GM04504 (cell line): Measurements from ENCODE around the gene TTLL7.

Source experiments
- DNase-seq: peaks from one replicate; pipeline ENCODE4 v3.0.0-alpha.2; 2012; ENCODE audit warnings: low read depth

Gene TTLL7

DNA sequence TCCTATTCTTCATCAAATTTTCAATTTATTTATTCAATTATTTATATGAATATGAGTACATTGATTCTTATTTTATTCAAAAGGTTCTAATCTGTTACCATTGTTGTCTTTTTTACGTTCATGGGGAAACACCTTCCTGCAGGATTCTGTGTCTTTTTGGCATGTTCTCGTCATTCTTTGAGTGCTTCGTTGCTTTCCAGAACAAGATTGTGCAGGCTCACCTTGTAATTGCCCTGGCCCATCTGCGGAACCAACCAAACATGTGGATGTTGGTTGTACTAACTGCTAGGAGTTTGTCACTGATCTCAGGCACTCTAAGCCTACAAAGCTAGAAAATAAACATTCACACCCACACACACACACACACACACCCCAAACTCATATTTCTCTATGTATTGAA, 182.1 kb downstream of the TTLL7 start:
- no peak for DNase-seq

- peak; percentile 88 for DNase-seq
Observed at GRCh38 chr1:83815330-83815729, 183.6 kb downstream of the TTLL7 start.
